Psoas muscle (tissue), 8 donors: Measurements from ENCODE around the gene AVEN. TPM values are rescaled to one million over a fixed set of nuclear protein-coding genes. Genes with fewer than 3 reads are reported as not detected.
"Not testable (repeated sequence)": the region's sequence is repeated elsewhere in the genome, so short reads cannot be mapped to it uniquely, and the experiment has no call there.

ENCODE experiments used
- ATAC-seq, 4 donors: fragments of 200-7000 bp; cut with Tn5 transposase; one replicate each; pipeline ENCODE4 v1.9.1; 2020; ENCODE audit warnings: moderate library complexity in 3 of 4, mild to moderate bottlenecking in 2 of 4
- DNase-seq, 2 donors: peaks; one replicate each; pipeline ENCODE4 v3.0.0-alpha.2; 2020
- H3K27ac ChIP-seq: fragments of 200-600 bp; one replicate; pipeline ENCODE4 v1.8.0; 2022
- H3K27me3 ChIP-seq, 3 donors: fragments of 200-600 bp in 1 of 3; one replicate each; pipeline versions ENCODE4 v1.6.1 to v1.8.0; 2013 to 2022; ENCODE audit warnings: low read length in 2 of 3, mild to moderate bottlenecking in 2 of 3, moderate library complexity in 1 of 3; ENCODE audit not compliant: insufficient read depth in 3 of 3
- H3K36me3 ChIP-seq, 2 donors: fragments of 200-600 bp in 1 of 2; one replicate each; pipeline versions ENCODE4 v1.6.1 to v1.8.0; 2013 to 2022; ENCODE audit warnings: low read depth in 1 of 2, mild to moderate bottlenecking in 1 of 2, moderate library complexity in 1 of 2; ENCODE audit not compliant: insufficient read depth in 1 of 2
- H3K4me1 ChIP-seq: fragments of 200-600 bp; one replicate; pipeline ENCODE4 v1.8.0; 2022
- H3K4me3 ChIP-seq: fragments of 200-600 bp; one replicate; pipeline ENCODE4 v1.8.0; 2022; ENCODE audit warnings: mild to moderate bottlenecking
- H3K9me3 ChIP-seq: fragments of 200-600 bp; one replicate; pipeline ENCODE4 v1.8.0; 2022
- WGBS, 3 donors: extraction: QIAGEN DNeasy Blood & Tissue Kit; methylation state at CpG; one replicate each; pipeline versions ENCODE4 v1.1.6 to v1.1.7; 2013; 5-methylcytosine and 5-hydroxymethylcytosine counted together
- intact Hi-C, 2 donors: fragments of 100-400 bp; cut with DNase I; formaldehyde crosslinking; loops; one replicate each; pipeline versions ENCODE4 v1.11.0 to v1.14.2; 2022
- polyA plus RNA-seq, 3 donors: library from polyadenylated mRNA; stranded (reverse); fragments of 200-250 nt; gene quantifications; one replicate each; pipeline ENCODE4 v1.2.3, GENCODE V29; 2013
- total RNA-seq, 4 donors: library from RNA; stranded (reverse); fragmentation: NEBNext Ultra II Directional in 2 of 4; extraction: Animal tissue kit (Norgen Biotek cat#: 25700) in 2 of 4; gene quantifications; one replicate each; pipeline versions ENCODE4 v1.2.1 to v1.2.4, GENCODE V29; 2021 to 2023
- TF ChIP-seq, protein P1 (sequence below): fragments of 200-600 bp; IDR thresholded peaks from one replicate; pipeline ENCODE4 v1.8.0; 2022; ENCODE audit warnings: antibody characterized with exemption
- donor health status: healthy with polysubstance abuse.
- donor health status: DM: no; HTN: no; CAD: no; lungs with moderate emphysema.
- donor health status: Bipolar disorder and iron deficiency.
- donor health status: healthy.
- donor health status: DM: yes; HTN: yes; CAD: no.
- donor health status: DM: no; HTN: no; CAD: no.
- donor health status: DM: no; HTN: no; CAD: no.
- donor health status: DM: yes; HTN: yes; CAD: no.

AVEN gene
- total and polyA plus RNA-seq, 7 donors: 17.2 to 30.3 (median 22.3) TPM

GRCh38 chr15:34006381-34006780 is 32.6 kb downstream of the AVEN start:
- intact Hi-C loops: no loop called here
- Histone ChIP-seq H3K27me3 (no peaks in the 10 kb centered on the region), H3K4me3 (no peak overlapping the region), H3K9me3 (no peaks in the 10 kb centered on the region), H3K4me1 (no peaks in the 10 kb centered on the region), H3K27ac (no peak overlapping the region), H3K36me3 (no peaks in the 10 kb centered on the region)
- ATAC-seq (no peak), DNase-seq (no peak)
- WGBS, 3 donors: 83 to 85% (median 83%) methylated on average over 2 of the region's 2 CpGs
- TF ChIP-seq, protein P1, sequence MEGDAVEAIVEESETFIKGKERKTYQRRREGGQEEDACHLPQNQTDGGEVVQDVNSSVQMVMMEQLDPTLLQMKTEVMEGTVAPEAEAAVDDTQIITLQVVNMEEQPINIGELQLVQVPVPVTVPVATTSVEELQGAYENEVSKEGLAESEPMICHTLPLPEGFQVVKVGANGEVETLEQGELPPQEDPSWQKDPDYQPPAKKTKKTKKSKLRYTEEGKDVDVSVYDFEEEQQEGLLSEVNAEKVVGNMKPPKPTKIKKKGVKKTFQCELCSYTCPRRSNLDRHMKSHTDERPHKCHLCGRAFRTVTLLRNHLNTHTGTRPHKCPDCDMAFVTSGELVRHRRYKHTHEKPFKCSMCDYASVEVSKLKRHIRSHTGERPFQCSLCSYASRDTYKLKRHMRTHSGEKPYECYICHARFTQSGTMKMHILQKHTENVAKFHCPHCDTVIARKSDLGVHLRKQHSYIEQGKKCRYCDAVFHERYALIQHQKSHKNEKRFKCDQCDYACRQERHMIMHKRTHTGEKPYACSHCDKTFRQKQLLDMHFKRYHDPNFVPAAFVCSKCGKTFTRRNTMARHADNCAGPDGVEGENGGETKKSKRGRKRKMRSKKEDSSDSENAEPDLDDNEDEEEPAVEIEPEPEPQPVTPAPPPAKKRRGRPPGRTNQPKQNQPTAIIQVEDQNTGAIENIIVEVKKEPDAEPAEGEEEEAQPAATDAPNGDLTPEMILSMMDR: no peak

DNA sequence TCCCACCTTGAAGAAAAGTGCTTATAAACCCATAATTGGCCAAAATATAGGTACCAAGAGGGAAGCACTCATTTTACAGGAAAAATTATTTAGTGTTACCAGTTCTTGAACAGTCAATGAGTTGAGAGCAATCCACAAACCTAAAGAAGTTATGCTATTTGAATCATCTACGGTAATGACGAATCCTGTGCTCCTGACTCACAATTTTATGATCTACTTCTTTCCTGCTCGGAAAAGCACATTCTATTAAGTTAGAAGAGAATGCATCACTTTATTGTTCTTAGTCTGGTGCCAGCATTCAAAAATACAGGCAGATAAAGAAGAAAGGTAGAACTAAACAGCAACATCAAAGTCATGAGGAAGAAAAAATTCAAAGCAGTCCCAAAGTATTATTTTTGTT is 37.5 kb downstream of the AVEN start:
- H3K9me3 ChIP-seq: no peaks in the 10 kb centered on the region
- H3K27ac ChIP-seq: no peak overlapping the region
- no peaks in the 10 kb centered on the region for H3K27me3 ChIP-seq
- WGBS, 3 donors: 63 to 66% (median 63%) methylated on average over 3 of the region's 3 CpGs
- TF ChIP-seq, protein P1: no peak
- ATAC-seq (no peak), DNase-seq (no peak)
- no peaks in the 10 kb centered on the region for H3K36me3 ChIP-seq
- intact Hi-C loops: no loop called here
- no peaks in the 10 kb centered on the region for H3K4me1 ChIP-seq
- H3K4me3 ChIP-seq: no peak overlapping the region

DNA sequence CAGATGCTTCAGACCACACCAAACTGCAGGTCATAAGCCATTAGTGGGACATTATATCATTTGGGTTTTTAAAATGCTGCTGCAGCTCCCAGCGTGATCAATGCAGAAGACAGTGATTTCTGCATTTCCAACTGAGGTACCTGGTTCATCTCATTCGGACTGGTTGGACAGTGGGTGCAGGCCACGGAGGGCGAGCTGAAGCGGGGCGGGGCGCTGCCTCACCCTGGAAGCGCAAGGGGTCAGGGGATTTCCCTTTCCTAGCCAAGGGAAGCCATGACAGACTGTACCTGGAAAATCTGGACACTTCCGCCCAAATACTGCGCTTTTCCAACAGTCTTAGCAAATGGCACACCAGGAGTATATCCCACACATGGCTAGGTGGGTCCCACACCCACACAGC is 43.3 kb downstream of the AVEN start:
- not testable (repeated sequence) for H3K27me3 ChIP-seq

DNA sequence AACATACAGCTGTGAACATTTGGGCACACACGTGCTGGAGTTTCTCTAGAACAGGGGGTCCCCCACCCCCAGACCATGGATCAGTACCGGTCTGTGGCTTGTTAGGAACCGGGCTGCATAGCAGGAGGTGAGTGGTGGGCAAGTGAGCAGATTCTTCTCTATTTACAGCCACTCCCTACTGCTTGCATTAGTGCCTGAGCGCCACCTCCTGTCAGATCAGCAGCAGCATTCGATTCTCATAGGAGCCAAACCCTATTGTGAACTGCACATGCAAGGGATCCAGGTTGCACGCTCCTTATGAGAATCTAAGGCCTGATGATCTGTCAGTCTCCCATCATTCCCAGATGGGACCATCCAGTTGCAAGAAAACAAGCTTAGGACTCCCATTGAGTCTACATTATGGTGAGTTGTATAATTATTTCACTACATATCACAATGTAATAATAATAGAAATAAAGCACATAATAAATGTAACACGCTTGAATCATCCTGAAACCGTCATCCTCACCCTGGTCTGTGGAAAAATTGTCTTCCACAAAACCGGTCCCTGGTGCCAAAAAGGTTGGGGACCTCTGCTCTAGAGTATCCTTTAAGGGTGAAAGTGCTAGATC is 44.9 kb downstream of the AVEN start:
- Histone ChIP-seq H3K36me3 (no peaks in the 10 kb centered on the region), H3K27me3 (no peaks in the 10 kb centered on the region), H3K4me3 (no peak overlapping the region), H3K27ac (no peak overlapping the region), H3K9me3 (no peaks in the 10 kb centered on the region), H3K4me1 (no peaks in the 10 kb centered on the region)
- intact Hi-C loops: no loop called here
- ATAC-seq: no peak
- TF ChIP-seq, protein P1: no peak
- WGBS, 3 donors: 70 to 88% (median 82%) methylated on average over 9 of the region's 9 CpGs
- no peak for DNase-seq

More for the DNA sequence above, 43.3 kb downstream of the AVEN start:
- WGBS, 3 donors: 95 to 97% (median 97%) methylated on average over 10 of the region's 10 CpGs
- DNase-seq, ATAC-seq, H3K36me3 ChIP-seq, H3K9me3 ChIP-seq, H3K27ac ChIP-seq, intact Hi-C loops, H3K4me1 ChIP-seq, H3K4me3 ChIP-seq: not testable (repeated sequence)

DNA sequence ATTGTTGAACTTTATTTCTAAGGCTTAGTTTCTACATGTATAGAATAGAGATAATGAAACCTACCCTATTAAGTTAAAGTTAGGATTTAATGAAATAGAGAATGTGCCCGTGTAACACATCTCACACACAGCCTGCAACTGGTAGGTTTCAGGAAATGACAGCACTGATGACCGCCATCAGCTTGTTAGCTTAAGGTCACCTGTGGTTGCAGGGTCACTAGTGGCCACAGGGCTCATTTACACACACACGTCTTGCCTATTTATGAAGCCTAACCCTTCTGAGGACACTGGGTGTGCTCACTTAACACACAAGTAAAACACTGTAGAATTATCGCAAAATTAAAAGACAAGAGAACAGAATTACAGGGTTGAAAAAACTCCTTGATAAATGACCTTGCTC is 50.6 kb downstream of the AVEN start:
- intact Hi-C loops: no loop called here
- 81 to 85% (median 83%) methylated on average over 4 of the region's 4 CpGs for WGBS, 3 donors
- Histone ChIP-seq H3K4me3 (no peak overlapping the region), H3K4me1 (no peaks in the 10 kb centered on the region), H3K36me3 (no peaks in the 10 kb centered on the region), H3K9me3 (no peaks in the 10 kb centered on the region), H3K27ac (no peak overlapping the region), H3K27me3 (no peaks in the 10 kb centered on the region)
- no peak for DNase-seq
- ATAC-seq: no peak
- TF ChIP-seq, protein P1: no peak
